ENCODE results near the gene GFI1B.

Gene GFI1B

DNA sequence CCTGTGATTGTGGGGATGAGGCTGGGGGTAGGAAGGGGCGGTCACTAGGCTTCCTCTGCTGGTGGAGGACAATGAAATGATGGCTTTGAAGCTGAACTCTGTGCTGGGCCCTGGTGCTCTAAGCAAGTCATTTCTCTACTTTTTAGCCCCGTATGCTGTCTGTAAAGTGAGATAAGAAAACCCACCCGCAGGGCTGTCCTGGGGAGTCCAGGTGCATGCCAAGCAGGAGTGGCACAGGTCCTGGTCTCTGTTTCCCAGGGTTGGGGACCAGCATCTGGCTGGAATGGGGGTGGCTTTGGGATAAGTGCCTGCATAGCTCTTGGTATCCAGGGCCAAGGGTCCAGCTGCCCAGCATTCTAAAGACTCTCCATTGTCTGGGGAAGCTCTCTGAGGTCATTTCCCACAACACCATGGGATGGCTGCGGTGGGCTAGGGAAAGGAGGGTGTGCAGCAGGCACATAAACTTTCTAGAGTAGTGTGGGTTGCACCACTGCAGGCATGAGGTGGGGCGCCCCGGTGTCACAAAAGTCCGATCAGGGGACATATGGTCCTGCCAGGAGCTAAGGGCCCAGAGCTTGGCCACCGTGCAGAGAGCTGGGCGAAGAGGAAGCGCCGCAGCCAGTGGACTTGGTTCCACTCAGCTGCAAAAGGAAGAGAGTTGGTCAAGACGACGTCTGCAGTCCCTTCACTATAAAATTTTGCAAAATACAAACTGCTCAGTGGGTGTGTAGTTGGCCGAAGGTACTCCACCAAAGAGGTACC, 26.7 kb downstream of the GFI1B start:
- DNase-seq (ENCODE audit: low spot score), result peak; percentile 15
- TF ChIP-seq, protein P1, sequence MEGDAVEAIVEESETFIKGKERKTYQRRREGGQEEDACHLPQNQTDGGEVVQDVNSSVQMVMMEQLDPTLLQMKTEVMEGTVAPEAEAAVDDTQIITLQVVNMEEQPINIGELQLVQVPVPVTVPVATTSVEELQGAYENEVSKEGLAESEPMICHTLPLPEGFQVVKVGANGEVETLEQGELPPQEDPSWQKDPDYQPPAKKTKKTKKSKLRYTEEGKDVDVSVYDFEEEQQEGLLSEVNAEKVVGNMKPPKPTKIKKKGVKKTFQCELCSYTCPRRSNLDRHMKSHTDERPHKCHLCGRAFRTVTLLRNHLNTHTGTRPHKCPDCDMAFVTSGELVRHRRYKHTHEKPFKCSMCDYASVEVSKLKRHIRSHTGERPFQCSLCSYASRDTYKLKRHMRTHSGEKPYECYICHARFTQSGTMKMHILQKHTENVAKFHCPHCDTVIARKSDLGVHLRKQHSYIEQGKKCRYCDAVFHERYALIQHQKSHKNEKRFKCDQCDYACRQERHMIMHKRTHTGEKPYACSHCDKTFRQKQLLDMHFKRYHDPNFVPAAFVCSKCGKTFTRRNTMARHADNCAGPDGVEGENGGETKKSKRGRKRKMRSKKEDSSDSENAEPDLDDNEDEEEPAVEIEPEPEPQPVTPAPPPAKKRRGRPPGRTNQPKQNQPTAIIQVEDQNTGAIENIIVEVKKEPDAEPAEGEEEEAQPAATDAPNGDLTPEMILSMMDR (IDR thresholded peaks at IDR 0.05; ENCODE audit: borderline replicate concordance, control extremely low read depth, extremely low read depth, insufficient read depth, missing control alignments), result no peak
- in situ Hi-C loops (cut with MboI; ENCODE audit: low sequenced_read_pairs, unreplicated experiment), result no loop called here

DNA sequence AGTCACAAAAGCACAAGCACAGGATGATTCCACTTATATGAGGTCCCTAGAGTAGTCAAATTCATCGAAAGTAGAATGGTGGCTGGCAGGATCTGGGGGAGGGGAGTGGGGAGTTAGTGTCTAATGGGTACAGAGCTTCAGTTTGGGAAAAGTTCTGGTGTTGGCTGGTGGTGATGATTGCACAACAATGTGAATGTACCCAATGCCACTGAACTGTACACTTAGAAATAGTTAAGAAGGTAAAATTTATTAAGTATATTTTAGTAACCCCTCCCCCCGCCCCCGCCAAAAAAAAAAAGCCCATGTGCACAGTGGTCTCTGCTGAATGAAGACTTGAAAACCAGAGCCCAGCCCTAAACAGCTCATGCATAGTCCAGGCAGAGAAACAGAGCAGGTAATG, 27.5 kb downstream of the GFI1B start:
- no peak for DNase-seq (ENCODE audit: low spot score)
- in situ Hi-C loops (cut with MboI; ENCODE audit: low sequenced_read_pairs, unreplicated experiment), result no loop called here

DNA sequence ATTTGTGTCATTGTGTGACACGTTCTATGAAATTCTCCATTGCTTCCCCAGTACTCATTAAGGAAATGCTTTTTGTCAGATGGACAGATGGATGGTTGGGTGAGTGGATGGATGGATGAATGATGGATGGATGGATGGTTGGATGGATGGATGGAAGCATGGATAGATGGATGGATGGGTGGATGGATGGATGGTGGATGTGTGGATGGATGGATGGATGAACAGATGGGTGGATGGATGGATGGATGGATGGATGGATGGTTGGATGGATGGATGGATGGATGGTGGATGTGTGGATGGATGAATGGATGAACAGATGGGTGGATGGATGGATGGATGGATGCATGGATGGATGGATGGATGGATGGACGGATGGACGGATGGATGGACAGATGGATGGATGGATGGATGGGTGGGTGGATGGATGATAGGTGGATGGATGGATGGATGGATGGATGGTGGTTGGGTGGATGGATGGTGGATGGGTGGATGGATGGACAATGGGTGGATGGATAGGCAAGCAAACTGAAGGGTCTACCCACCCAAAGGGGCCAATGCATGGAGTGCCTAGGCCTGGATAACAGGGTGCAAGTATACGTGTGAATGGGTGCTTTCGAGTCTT, 28.3 kb downstream of the GFI1B start:
- DNase-seq (ENCODE audit: low spot score), result no peak
- TF ChIP-seq, protein P1 (IDR thresholded peaks at IDR 0.05; ENCODE audit: borderline replicate concordance, control extremely low read depth, extremely low read depth, insufficient read depth, missing control alignments), result no peak
- in situ Hi-C loops (cut with MboI; ENCODE audit: low sequenced_read_pairs, unreplicated experiment), result no loop called here

More for the DNA sequence above, 27.5 kb downstream of the GFI1B start:
- TF ChIP-seq, protein P1 (IDR thresholded peaks at IDR 0.05; ENCODE audit: borderline replicate concordance, control extremely low read depth, extremely low read depth, insufficient read depth, missing control alignments), result no peak

DNA sequence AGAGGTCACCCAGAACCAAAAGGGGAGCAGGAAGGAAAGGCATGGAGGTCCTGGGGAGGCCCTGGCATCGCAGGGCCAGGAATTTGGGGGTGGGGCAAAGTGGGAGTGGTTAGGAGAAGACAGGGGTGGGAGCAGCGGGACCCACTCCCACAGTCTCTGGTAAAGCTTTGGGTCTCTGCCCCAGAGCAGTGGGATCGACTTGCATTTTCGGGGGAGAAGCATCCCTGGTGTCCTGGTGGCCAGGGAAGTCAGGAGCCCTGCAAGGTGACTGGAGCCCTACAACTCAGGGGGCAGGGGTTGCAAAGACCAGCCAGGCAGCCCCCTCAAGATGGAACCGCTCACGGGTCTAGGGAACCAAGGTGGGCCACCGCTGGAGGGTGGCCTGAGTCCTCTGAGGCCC, 29.9 kb downstream of the GFI1B start:
- DNase-seq (ENCODE audit: low spot score), result no peak
- in situ Hi-C loops (cut with MboI; ENCODE audit: low sequenced_read_pairs, unreplicated experiment), result no loop called here
- TF ChIP-seq, protein P1 (IDR thresholded peaks at IDR 0.05; ENCODE audit: borderline replicate concordance, control extremely low read depth, extremely low read depth, insufficient read depth, missing control alignments), result no peak

DNA sequence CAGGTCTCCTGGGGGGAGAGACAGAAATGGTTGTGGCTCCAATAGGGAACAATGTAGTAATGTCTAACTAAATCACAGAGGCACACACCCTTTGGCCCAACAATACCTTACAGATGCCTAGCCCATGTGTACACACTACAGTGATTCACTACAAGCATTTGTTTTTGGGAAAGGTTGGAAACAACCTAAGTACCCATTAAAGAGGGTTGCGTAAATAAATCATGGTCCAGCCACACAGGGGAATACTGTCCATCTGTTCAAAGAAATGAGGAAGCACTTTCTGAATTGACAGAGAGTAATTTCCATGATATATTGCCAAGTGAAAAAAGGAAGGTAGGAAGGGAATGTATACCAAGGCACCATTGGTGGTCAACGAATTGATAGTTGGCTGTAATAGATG, 30.3 kb downstream of the GFI1B start:
- in situ Hi-C loops (cut with MboI; ENCODE audit: low sequenced_read_pairs, unreplicated experiment), result no loop called here
- TF ChIP-seq, protein P1 (IDR thresholded peaks at IDR 0.05; ENCODE audit: borderline replicate concordance, control extremely low read depth, extremely low read depth, insufficient read depth, missing control alignments), result no peak
- no peak for DNase-seq (ENCODE audit: low spot score)

DNA sequence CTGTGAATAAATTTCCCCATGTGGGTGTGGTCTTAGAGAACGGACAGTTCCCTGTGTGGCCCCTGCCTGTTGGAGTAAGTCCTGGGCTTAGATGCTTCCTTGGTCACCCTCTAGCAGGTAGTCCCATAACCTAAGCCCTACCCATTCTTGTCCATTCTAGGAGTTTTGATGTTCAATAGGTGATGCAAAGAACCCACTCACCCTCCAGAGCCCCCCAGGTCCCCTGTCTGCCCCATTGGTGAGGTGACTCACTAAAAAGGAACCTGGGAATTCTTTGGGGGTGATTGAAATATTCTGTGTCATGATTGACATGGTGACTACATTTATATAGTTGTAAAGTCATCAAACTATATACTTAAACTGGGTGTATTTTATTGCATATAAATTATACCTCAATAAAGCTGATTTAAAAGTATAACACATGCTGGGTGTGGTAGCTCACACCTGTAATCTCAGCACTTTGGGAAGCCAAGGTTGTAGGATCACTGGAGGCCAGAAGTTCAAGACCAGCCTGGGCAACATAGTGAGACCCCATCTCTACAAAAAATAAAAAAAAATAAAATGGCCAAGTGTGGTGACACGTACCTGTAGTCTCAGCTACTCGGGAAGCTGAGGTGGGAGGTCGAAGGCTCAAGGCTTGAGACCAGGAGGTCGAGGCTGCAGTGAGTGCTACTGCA, 31.6 kb downstream of the GFI1B start:
- in situ Hi-C loops (cut with MboI; ENCODE audit: low sequenced_read_pairs, unreplicated experiment), result no loop called here
- TF ChIP-seq, protein P1 (IDR thresholded peaks at IDR 0.05; ENCODE audit: borderline replicate concordance, control extremely low read depth, extremely low read depth, insufficient read depth, missing control alignments), result no peak
- no peak for DNase-seq (ENCODE audit: low spot score)
